GM12891 (cell line): Measurements from ENCODE around the gene CFAP97D1.

Experiments used
- POLR2A ChIP-seq: IDR thresholded peaks from 2 replicates; pipeline ENCODE4 v1.6.1; 2011; ENCODE audit warnings: low read depth, low read length, control low read depth
- POLR2AphosphoS5 ChIP-seq: IDR thresholded peaks from 2 replicates; pipeline ENCODE4 v1.6.1; 2011; ENCODE audit warnings: low read depth, low read length, control low read depth
- TAF1 ChIP-seq: IDR thresholded peaks from 2 replicates; pipeline ENCODE4 v1.6.1; 2011; ENCODE audit warnings: low read depth, low read length, control low read depth

GRCh38 chr17:43758086-43758485 is 22.1 kb upstream of the CFAP97D1 start:
- TF ChIP-seq POLR2A (no peak), POLR2AphosphoS5 (no peak), TAF1 (no peak)
